Kidney (tissue), 14 donors: Measurements from ENCODE around the gene BCAS3. TPM values are rescaled to one million over a fixed set of nuclear protein-coding genes. Genes with fewer than 3 reads are reported as not detected.

Source experiments
- DNase-seq, 5 donors: peaks; one replicate each; pipeline ENCODE4 v3.0.0-alpha.2; 2013 to 2020
- FAIRE-seq: peaks from 2 replicates; lab custom pipeline; 2012; peaks lifted over from hg19 to GRCh38; lab: Jason Lieb, UNC
- H3K27ac ChIP-seq, 2 donors: one replicate each; pipeline ENCODE4 v1.7.0; 2013; ENCODE audit warnings: low read depth in 2 of 2, low read length in 2 of 2, inconsistent platforms in 1 of 2
- H3K27me3 ChIP-seq: one replicate; pipeline ENCODE4 v1.7.1; 2013; ENCODE audit warnings: low read length, inconsistent platforms; ENCODE audit not compliant: control insufficient read depth, insufficient read depth
- H3K36me3 ChIP-seq, 3 donors: one replicate each; pipeline versions ENCODE4 v1.7.0 to v1.7.1; 2013; ENCODE audit warnings: low read length in 3 of 3, control low read depth in 1 of 3, inconsistent platforms in 1 of 3; ENCODE audit not compliant: insufficient read depth in 3 of 3, control insufficient read depth in 2 of 3
- H3K4me1 ChIP-seq, 3 donors: one replicate each; pipeline versions ENCODE4 v1.7.0 to v1.7.1; 2013; ENCODE audit warnings: low read length in 3 of 3, inconsistent platforms in 1 of 3, low read depth in 1 of 3; ENCODE audit not compliant: control insufficient read depth in 2 of 3, insufficient read depth in 2 of 3
- H3K4me3 ChIP-seq, 3 donors: one replicate each; pipeline versions ENCODE4 v1.7.0 to v1.8.1; 2013; ENCODE audit warnings: low read length in 3 of 3, control low read depth in 1 of 3, inconsistent platforms in 1 of 3
- H3K9ac ChIP-seq, 3 donors: one replicate each; pipeline versions ENCODE4 v1.7.0 to v1.7.1; 2013; ENCODE audit warnings: low read length in 3 of 3, control low read depth in 1 of 3, inconsistent platforms in 1 of 3
- H3K9me3 ChIP-seq, 3 donors: one replicate each; pipeline versions ENCODE4 v1.7.0 to v1.7.1; 2013; ENCODE audit warnings: low read length in 3 of 3, control low read depth in 1 of 3, inconsistent platforms in 1 of 3; ENCODE audit not compliant: control insufficient read depth in 2 of 3, insufficient read depth in 1 of 3
- CTCF ChIP-seq: IDR thresholded peaks from 3 replicates; pipeline ENCODE4 v1.5.1; 2012; ENCODE audit warnings: mild to moderate bottlenecking, moderate library complexity, borderline replicate concordance; ENCODE audit not compliant: insufficient read depth; ENCODE audit errors: extremely low read depth
- intact Hi-C: fragments of 100-400 bp; cut with DNase I; formaldehyde crosslinking; loops from one replicate; pipeline ENCODE4 v1.11.1; 2022
- polyA plus RNA-seq: library from polyadenylated mRNA; stranded (reverse); fragments of 350-450 nt; fragmentation: Illumina TruSeq; extraction: RNeasy Lipid Tissue Mini Kit (QIAGEN cat#74804); gene quantifications from one replicate; pipeline ENCODE4 v1.2.3, GENCODE V29; 2014; ENCODE audit warnings: low read depth, low replicate concordance; ENCODE audit not compliant: insufficient read depth
- total RNA-seq: library from RNA; stranded (reverse); fragmentation: NEBNext Ultra II Directional; extraction: Animal tissue kit (Norgen Biotek cat#: 25700); gene quantifications from one replicate; pipeline ENCODE4 v1.2.1, GENCODE V29; 2021
- donor health status: control.
- donor health status: control.
- donor health status: control.
- donor health status: control.
- donor health status: control.
- donor health status: DM: yes; HTN: yes; CAD: no.
- donor health status: Normal renal cell carcinoma (clear cell type).

The BCAS3 gene
- total and polyA plus RNA-seq, 2 donors from 2014 or later = 18.3 to 44.1 TPM

GRCh38 chr17:61047515-61047914 is 369.9 kb downstream of the BCAS3 start:
- no peaks in the 10 kb centered on the region for H3K4me1 ChIP-seq
- no peaks in the 10 kb centered on the region for H3K36me3 ChIP-seq
- no peak for FAIRE-seq
- DNase-seq = no peak
- no peaks in the 10 kb centered on the region for H3K9me3 ChIP-seq
- no peak overlapping the region for H3K4me3 ChIP-seq
- no peak overlapping the region for H3K27ac ChIP-seq
- no peak for TF ChIP-seq CTCF
- H3K9ac ChIP-seq = no peak overlapping the region
- intact Hi-C loops = no loop called here
- H3K27me3 ChIP-seq = no peaks in the 10 kb centered on the region

GRCh38 chr17:61048376-61049106 is 370.9 kb downstream of the BCAS3 start:
- H3K4me1 ChIP-seq = no peaks in the 10 kb centered on the region
- intact Hi-C loops = no loop called here
- DNase-seq (no peak), FAIRE-seq (no peak)
- no peaks in the 10 kb centered on the region for H3K36me3 ChIP-seq
- no peak overlapping the region for H3K4me3 ChIP-seq
- no peaks in the 10 kb centered on the region for H3K27me3 ChIP-seq
- H3K9me3 ChIP-seq = no peaks in the 10 kb centered on the region
- no peak for TF ChIP-seq CTCF
- H3K27ac ChIP-seq = no peak overlapping the region
- H3K9ac ChIP-seq = no peak overlapping the region

GRCh38 chr17:61053469-61053868 is 375.8 kb downstream of the BCAS3 start:
- H3K27ac ChIP-seq = no peak overlapping the region
- H3K27me3 ChIP-seq = no peaks in the 10 kb centered on the region
- no peak overlapping the region for H3K4me3 ChIP-seq
- TF ChIP-seq CTCF = no peak
- DNase-seq (no peak), FAIRE-seq (no peak)
- H3K9ac ChIP-seq = no peak overlapping the region
- H3K36me3 ChIP-seq = no peaks in the 10 kb centered on the region
- intact Hi-C loops = no loop called here
- no peaks in the 10 kb centered on the region for H3K9me3 ChIP-seq
- H3K4me1 ChIP-seq = no peaks in the 10 kb centered on the region

GRCh38 chr17:61054436-61054835 is 376.8 kb downstream of the BCAS3 start:
- no peak for DNase-seq
- intact Hi-C loops = no loop called here
- TF ChIP-seq CTCF = no peak
- Histone ChIP-seq H3K9me3 (no peaks in the 10 kb centered on the region), H3K4me1 (no peaks in the 10 kb centered on the region), H3K9ac (no peak overlapping the region), H3K27ac (no peak overlapping the region), H3K27me3 (no peaks in the 10 kb centered on the region), H3K4me3 (no peak overlapping the region), H3K36me3 (no peaks in the 10 kb centered on the region)
- FAIRE-seq = no peak
